ENCODE data around the gene GALNTL6.
"Not testable (repeated sequence)": the region's sequence is repeated elsewhere in the genome, so short reads cannot be mapped to it uniquely, and the experiment has no call there.

The GALNTL6 gene

DNA sequence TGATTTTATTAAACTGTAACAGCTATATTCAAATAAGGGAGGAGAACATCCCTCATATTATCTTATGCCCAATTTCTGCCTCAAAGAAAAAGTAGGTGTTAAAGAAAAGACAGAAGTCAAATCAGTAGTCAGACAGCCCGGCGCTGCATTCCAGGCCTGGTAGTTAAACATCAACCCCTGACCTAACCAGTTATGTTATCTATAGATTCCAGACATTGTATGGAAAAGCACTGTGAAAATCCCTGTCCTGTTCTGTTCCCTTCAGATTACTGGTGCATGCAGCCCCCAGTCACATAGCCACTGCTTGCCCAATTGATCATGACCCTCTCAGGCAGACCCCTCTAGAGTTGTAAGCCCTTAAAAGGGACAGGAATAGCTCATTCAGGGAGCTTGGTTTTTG lies 1085.5 kb downstream of the GALNTL6 start:
- DNase-seq = no peak

DNA sequence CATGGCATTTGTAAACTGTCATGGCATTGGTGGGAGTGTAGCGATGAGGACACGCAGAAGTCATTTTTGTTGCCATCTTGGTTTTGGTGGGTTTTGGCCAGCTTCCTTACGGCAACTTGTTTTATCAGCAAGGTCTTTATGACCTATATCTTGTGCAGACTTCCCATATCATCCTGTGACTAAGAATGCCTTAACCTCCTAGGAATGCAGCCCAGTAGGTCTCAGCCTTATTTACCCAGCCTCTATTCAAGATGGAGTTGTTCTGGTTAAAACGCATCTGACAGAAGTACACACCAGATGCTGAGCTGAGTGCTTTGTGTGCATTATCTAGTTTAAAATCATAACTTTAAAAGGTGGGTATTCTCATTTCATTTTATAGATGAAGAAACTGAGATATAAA lies 1086.7 kb downstream of the GALNTL6 start:
- DNase-seq = no peak

DNA sequence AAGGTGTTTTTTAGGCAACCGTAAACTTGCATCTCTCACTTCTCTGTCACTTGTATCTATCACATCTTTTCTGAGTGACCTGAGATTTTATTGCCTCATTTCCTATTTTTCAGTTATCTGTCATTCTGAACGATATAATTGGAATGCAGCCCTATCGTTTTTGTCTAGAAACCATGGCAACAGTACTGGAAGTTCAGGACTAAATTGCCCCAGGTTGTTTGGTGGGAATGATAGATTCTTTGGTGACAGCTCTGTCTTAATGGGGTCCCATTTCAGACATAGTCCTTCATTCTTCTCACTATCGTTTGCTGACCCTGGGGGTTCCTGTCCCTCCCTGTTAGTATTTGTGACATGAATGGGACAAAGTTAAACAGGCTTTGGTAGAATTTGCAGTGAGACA lies 1087.7 kb downstream of the GALNTL6 start:
- no peak for DNase-seq

DNA sequence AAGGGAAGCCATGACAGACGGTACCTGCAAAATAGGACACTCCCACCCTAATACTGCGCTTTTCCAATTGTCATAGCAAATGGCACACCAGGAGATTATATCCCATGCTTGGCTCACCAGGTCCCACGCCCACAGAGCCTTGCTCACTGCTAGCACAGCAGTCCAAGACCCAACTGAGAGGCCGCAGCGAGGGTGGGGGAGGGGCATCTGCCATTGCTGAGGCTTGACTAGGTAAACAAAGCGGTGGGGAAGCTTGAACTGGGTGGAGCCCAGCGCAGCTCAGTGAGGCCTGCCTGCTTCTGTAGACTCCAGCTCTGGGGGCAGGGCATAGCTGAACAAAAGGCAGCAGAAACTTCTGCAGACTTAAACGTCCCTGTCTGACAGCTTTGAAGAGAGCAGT lies 1099.3 kb downstream of the GALNTL6 start:
- not testable (repeated sequence) for DNase-seq

DNA sequence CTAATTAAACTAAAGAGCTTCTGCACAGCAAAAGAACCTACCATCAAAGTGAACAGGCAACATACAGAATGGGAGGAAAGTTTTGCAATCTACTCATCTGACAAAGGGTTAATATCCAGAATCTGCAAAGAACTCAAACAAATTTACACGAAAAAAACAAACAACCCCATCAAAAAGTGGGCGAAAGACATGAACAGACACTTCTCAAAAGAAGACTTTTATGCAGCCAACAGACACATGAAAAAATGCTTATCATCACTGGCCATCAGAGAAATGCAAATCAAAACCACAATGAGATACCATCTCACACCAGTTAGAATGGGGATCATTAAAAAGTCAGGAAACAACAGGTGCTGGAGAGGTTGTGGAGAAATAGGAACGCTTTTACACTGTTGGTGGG lies 1104.2 kb downstream of the GALNTL6 start:
- not testable (repeated sequence) for DNase-seq

DNA sequence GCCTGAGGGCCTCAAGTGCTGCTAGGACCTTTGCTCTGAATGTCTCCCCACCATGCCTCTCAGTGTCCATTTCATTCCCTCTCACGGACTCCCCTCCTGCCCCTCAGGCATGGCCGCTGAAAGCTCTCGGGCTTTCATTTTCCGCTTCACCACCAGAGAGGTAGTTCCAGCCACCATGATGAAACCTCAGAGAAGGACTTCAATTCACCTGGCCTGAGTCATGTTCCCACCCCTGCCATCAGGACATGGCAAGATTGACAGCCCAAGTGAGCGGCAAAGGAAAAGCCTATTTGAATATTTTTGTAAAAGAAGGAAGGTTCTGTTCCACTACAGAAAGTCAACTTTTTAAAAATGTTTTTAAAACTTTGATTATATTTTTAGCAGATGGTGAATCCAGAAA lies 1106.1 kb downstream of the GALNTL6 start:
- no peak for DNase-seq

DNA sequence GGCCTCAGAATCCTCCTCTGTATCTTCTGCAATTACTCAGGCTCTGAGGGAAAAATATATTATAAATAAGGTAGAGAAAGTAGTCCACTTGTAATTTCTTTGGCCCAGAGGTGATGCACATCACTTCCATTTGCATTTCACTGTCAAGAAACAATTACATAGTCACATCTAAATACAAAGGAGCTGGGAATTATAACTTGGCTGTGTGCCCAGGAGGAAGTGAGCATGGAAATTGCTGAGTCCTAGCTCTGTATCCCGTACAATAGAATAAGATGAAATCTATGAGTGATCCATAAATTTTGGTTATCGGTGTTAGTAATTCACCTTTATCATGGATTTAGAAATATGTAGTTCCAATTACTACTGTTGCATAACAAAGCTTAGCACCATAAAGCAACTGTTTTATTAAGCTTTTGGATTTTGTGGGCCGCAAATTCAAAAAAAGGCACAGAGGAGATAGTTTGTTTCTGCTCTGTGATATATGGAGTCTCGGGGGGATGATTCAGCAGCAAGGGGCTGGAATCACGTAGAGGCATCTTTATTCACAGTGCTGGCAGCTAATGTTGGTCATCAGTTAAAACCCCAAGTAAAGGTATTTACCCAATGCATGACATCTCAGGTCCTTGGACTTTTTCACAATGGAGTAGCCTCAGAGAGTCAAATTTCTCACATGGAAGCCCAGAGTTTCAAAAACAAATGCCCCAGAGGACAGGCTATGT lies 1114.1 kb downstream of the GALNTL6 start:
- DNase-seq = no peak

DNA sequence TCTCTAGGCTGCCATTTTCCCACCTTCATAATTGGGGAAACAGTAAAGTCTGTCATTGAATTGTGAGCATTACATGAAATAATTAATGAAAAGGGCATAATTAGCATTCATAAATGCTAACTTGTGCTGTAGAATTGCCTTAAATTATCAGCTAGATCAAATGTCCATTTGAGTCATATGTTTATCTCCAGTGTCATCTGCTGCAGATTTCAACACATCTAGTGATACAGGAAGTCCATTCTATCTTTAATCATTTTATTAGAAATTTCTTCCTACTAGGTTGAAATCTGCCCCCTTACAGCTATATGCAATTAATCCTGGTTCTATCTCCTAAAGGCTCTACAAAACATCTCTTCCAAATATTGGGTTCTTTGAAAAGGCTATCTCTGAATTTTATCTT lies 1115.1 kb downstream of the GALNTL6 start:
- DNase-seq = no peak

DNA sequence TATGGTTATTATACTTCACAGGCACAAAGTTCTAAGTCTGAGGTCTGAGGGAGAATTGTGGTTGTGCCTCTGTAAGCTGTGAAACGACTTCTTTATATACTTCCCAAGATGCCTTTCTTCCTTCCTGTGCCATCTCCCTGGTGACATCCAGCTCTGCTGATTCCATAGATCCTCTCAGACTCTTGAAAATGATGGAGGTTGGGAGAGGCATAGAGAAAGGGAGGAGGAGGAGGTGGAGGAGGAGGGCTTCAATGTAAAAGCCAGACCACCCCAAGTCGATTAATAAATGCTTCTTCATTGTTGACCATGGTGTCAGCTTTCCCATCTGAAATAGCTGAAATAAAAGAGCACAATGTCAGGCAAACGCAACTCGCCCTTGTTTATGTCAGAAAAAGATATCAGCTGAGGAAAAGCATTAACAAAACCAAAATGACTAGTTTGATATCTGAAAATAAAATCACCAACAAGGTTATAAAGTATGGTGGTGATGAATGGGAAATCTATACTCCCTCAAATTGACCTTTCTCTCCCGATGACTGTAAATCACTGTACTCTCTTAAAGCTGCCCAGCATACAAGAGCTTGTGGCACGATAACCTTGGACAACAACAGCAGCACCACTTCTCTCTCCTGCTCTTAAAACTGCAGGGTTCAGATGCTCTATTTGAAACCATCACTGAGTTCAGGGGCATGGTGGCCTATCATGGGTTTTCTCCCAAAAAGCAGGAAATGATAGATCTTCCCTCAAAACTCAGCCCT lies 1125.0 kb downstream of the GALNTL6 start:
- no peak for DNase-seq

DNA sequence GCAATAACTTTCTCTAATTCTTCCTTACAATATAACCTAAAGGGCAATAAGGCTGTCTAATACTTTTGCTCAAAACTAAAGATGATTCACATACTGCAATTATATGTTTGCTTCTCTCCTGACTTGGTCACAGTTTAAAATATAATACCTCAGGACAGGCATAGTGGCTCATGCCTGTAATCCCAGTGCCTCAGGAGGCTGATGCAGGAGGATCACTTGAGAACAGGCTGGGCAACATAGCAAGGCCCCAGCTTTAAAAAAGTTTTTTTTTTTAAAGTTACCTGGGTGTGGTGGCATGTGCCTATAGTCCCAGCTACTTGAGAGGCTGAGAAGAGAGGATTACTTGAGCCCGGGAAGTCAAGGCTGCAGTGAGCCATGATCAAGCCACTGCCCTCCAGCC lies 1125.7 kb downstream of the GALNTL6 start:
- DNase-seq = no peak

DNA sequence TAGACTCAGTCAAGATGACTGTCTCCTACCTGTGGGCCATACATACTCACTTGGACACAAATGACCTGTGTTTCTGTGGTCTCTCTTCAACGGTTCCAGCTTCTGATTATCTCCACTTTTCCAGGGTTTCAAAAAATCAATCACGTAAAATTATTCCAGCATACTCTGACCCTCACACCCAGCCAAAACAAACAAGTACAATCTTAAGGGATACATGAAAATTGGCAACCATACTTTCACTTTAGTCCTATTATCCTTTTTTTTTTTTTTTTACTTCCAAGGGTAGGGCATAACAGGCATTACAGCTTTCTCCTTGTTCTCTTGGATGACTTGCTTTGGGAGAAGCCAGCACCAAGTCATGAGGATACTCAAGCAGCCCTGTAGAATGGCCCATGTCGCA lies 1129.6 kb downstream of the GALNTL6 start:
- no peak for DNase-seq

DNA sequence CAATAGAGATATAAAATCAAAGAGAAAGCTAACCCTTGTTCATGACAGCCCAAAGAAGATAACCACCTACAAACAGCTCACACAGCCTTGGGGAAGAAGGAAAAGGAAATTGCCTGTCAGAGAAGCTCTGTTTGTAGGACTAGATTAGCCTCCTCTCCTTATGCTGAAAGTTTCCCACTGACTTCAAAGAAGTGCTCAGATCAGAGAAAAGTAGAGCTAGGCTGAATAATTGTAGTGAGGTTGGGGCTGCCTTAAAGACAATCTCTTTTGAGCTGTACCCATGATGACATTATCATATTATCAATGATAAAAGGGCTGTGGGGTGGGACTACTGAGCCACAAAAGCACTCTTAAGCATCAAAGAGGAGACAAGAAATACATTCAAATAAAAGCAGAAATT lies 1132.4 kb downstream of the GALNTL6 start:
- DNase-seq = no peak

DNA sequence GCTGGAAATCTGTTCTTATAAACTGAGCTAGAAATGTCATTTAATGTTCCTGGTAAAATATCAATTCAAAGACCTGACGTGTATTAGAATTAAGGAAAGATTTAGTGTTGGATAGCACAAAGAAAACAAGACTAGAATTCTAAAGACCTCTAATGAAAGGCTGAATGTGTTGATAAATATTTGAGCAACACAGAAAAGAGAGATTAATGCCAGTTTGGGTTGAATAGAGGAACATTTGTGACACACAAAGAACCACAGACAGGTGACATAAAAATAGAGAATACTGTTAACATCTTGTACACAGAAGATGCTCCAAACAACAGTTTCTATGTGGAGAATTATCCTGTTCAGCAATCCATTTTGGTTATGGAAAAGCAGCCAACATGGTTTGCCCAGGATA lies 1133.3 kb downstream of the GALNTL6 start:
- DNase-seq = no peak

DNA sequence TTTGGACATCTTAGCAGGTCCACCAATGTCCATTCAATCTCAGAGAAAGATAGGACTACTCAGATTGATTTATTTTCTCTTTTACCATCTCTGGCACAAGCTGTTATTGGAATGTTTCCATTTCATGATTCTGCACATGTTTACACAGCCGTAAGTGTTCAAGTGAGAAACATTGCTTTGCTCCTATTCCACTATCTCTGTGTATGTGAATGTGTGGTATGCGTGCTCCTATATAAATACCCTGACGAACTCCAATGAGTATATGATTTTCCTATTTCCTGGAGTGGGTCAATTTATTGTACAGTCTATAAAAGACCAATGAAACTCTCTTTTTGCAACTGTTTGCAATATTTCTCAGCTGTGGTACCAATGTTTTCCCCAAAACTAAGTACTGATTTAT lies 1134.4 kb downstream of the GALNTL6 start:
- no peak for DNase-seq

DNA sequence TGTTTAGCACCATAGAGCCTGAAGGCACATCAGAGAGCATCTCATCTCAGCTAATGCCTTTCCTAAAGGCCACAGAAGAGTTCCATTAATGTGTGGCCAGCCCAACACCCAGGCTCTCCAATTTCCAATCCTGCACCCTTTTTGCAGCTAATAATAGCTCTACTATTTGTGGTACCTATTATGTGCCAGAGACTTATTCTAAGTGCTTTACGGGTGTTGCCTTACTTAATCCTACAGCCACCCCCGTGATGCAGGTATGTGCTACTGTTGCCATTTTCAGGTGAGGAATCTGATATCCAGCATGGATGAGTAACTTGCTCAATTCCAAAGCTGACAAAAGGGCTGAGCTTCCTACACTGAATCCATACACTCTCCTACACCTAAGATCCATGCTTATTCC lies 1137.8 kb downstream of the GALNTL6 start:
- DNase-seq = no peak

DNA sequence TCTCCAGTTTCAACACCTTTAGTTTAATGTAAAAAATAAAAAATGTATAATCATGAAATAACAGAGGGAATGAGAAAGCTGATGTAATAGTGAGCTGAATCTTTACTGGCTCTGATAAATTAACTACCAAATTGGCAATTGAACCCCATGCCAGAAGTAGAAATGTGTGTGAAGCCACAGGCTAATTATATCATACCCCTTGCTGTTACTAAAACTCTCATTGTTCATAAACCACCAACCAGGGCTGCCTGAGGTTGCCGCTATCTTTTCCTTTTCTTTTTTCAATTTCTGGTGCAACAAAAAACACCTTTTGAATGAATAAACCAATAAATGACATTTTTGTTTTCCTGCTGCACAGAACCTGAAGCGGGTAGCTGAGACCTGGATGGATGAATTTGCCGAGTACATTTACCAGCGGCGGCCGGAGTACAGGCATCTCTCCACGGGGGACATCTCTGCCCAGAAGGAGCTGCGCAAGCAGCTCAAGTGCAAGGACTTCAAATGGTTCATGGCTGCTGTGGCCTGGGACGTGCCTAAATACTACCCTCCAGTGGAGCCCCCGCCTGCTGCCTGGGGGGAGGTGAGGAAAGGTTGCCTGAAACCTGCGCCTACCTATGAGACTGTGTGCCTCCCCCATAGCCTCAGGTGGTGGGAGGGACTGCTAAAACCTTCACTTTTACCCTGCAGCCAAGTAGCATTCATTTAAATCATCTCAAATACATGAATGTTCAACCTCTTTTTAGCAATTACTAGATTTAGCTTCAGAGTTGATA lies 1138.7 kb downstream of the GALNTL6 start:
- no peak for DNase-seq

DNA sequence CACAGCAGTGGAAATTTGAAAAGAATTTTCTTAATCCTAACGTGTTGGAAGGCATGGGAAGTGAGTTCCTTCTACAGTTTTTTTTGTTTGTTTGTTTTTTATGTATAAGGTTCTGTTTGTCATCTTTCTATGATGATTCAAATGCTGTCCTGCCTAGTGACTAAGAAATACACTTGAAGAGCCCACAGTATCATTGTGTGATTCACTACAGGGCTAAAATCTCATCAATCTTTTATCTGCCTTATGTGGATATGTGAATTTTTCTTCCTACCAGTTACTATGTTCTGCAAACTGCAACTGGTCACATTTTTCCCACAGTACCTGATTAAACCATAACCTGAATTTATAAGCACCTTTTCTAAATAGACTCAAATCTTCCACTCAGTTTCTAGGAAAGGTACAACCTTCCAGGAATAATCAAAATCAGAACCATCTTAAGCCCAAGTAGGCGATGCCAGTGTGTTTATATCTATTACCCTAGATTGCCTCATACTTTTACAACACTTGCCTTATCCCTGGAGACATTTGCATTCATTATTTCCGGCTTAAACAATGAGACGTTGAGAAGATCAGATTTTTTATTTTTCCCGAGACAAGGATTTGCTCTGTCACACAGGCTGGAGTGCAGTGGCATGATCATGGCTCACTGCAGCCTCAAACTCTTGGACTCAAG lies 1140.8 kb downstream of the GALNTL6 start:
- DNase-seq = no peak

DNA sequence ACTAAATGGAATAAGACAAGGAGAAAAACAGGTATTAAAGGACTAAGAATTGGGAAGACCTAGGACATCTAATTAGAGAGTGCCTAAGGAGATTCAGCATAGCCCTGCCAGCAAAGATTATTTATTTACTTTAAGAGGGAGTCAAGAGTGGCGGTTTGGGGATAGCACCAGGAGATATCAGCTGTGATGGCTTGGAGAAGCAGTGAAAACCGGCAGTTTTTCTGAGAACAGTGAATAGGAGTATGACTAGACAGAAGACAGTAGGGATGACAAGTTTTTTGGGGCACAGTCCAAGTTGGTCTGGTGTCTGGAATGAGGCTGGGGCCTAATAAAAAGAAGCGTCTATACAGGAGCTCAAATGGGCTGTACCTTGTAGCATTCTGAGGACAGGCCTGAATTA lies 1143.1 kb downstream of the GALNTL6 start:
- DNase-seq = not testable (repeated sequence)

DNA sequence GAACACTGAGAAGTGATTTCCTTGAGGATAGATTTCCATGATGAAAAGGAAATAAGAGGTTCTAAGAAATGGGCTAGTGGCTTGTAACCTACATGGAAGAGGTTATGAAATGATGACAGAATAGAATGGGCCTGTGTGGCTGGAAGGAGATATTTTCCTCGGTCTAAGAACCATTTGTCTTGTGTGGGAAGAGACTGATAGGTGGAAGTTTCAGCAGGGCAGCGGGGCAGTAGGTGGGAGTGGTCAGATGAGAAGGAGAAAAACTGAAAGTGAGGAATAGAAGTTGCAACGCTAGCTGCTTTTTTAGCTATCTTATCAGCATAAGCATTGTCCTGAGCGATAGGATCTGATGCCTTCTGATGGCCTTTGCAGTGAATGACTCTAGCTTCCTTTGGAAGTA lies 1144.0 kb downstream of the GALNTL6 start:
- DNase-seq = no peak

DNA sequence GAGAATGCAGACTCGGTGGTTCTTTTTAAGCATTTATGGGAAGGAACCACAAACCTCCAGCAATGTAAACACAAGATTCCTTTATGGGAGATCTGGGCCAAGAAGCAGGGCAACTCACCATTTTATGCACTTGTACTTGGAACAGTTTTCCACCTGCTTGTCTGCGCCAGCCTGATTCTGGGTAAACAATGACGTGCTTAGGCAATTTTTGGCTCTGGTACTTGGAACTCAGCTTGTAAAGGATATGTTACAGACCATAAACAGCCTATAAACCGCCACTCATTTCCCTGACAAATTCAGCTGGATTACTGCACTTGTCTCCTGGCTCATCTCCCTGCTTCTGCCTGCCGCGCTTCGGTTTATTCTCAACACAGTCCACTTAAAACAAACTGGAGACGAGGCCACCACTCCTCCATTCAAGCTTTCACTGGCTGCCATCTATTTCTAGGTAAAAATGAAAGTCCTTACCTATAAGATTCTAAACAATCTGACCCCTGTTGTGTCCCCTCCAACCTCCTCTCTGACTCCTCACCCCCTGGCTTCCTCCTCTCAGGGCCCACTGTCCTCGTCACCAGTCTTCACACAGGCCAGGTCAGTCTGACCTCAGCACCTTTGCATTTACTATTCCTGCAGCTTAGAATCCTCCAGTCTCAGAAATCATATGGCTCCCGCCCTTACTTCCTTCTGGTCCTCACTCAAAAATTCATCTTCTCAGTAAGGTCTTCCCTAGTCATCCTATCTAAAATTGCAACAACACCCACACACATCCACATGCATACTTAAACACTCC lies 1149.6 kb downstream of the GALNTL6 start:
- DNase-seq = peak; percentile 10

DNA sequence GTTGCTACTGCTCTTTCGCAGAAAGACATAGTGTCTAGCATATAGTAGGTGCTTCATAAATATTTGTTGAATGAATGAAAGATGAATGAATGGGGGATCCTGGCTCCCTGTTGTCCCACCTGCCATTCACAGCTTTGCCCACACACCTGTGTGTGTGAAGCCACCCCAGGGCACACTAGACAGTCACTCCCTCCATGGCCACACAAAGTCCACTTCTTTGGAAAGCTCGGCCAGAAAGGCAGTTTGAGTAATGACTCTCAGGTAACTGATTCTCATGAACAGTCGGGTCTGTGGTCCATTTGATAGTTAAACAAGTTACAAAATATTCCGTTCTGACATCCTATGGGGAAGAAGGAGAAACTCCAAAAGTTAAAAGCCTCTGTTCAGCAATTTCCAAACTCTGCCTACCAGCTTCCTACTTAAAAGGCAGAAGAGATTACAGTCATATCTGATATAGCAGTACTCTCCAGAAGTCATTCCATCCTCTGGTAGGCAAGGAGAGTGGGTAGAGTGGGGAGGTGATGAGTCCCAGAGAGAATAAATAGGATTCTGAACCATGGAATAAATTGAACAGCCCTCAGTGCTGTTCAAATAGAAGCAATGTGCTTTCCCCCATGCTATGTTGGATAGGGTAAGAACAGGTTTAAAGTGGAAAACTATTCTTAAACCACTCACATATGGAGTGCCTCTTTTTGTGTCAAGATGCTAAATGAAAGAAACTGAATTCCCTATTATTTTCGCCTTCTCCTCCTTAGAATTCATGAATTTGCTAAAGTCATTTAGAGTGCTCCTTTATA lies 1150.5 kb downstream of the GALNTL6 start:
- DNase-seq = no peak

DNA sequence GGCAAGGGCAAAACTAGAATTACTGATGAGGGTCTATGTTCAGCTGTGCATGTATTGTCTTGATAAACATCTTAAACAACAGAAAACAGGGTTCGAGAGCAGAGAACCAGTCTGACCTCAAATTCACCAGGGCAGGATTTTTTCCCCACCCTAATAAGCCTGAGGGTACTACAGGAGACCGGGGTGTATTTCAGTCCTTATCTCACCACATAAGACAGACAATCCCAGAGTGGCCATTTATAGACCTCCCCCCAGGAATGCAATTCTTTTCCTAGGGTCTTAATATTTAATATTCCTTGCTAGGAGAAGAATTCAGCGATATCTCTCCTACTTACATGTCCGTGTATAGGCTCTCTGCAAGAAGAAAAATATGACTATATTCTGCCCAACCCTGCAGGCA lies 1157.0 kb downstream of the GALNTL6 start:
- not testable (repeated sequence) for DNase-seq

All from NCI-H1417 treated with DMSO at 0.1 percent for 48 hours (cell line).